ENCODE measurements around the gene ZBTB32.

ZBTB32 gene

DNA sequence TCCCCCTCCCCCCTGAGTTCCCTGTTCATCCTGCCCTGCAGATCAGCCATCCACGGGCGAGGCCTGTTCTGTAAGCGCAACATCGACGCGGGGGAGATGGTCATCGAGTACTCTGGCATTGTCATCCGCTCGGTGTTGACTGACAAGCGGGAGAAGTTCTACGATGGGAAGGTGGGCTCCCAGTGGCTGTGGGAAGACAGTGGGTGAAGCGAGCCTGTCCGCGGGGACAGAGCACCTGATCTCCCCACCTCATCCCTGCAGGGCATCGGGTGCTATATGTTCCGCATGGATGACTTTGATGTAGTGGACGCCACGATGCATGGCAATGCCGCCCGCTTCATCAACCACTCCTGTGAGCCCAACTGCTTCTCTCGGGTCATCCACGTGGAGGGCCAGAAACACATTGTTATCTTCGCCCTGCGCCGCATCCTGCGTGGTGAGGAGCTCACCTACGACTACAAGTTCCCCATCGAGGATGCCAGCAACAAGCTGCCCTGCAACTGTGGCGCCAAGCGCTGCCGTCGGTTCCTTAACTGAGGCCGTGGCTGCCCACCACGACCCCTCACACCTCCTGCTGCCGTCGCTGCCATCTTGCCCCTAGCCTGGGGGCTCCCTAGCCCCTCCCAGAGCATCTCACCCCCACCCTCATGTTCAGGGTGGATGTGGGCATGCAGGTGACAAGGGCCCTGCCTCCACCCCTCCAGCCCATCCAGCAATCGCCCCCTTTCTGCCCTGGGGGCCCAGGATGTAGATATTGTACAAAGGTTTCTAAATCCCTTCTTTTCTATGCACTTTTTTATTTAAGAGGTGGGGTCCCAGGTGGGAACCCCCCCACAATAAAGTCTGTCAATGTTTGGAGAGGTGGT lies 33.9 kb downstream of the ZBTB32 start:
- no peak for DNase-seq

DNA sequence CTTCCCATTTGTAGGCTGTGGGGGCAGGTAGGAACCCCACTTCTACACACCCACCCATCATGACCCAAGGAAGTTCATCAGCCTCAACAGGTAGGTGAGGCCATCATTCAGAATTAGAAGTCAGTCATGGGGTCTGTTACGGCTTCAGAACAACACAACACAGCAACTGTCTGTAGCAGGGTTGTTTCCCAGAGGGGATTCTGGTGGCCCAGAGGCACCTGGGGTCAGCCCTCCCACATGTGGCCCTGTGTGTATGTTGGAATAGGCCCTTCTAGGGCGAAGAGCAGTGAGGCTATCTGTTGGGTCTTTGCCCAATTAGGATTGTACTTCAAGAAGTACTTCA lies 34.5 kb downstream of the ZBTB32 start:
- DNase-seq: no peak

DNA sequence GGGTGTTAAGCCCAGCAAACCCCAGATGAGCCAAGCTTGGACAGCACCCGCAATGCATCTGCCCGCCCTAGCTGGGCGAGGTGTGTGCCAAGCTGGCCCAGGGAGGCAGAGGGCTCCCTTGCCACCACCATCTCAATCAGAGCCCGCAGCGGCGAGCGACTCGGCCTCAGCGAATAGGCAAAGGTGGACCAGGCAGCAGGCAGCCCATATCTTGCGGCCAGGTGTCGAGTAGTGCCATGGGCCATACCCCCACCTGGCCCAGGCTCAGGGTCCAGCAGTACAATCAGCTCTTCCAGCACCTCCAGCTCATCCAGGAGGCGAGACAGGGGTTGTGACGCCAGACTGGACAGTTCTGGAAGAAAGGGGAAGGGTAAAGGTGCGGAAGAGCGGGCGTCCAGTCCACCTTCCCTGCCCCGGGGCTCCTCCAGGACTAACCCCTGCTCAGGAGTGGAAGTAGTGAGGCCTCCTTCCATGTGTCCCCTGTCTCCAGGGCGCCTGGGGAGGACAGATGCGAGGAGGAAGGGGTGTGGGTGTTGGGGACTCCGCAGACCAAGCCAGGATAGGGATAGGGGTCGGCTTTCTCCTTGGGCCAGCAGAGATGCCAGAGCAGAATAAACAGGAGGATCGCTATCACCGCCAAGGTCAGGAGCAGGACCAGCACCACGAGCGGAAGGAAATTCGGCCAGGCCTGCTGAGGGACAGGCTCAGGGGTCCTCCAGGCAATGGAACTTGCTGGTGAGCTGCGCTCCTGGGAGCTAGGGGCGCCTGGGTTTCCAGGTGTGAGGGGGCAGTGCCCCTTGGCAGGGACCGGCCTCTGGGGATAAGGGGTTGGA lies 35.1 kb downstream of the ZBTB32 start:
- no peak for DNase-seq

DNA sequence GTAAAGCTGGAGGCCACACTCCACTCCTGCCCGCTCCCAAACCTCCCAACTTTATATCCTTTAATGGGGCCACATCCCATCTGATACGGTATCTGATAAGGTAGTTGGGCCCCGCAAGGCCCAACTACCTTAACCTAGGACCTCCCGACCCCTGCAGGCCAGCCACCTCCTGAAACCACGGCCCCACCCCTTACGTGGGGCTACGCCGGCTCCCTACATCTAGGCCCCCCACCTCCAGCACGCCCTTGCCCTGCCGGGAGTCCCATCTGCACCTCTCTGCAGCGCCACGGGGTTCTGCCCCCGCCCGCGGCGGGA lies 35.7 kb downstream of the ZBTB32 start:
- DNase-seq: no peak

DNA sequence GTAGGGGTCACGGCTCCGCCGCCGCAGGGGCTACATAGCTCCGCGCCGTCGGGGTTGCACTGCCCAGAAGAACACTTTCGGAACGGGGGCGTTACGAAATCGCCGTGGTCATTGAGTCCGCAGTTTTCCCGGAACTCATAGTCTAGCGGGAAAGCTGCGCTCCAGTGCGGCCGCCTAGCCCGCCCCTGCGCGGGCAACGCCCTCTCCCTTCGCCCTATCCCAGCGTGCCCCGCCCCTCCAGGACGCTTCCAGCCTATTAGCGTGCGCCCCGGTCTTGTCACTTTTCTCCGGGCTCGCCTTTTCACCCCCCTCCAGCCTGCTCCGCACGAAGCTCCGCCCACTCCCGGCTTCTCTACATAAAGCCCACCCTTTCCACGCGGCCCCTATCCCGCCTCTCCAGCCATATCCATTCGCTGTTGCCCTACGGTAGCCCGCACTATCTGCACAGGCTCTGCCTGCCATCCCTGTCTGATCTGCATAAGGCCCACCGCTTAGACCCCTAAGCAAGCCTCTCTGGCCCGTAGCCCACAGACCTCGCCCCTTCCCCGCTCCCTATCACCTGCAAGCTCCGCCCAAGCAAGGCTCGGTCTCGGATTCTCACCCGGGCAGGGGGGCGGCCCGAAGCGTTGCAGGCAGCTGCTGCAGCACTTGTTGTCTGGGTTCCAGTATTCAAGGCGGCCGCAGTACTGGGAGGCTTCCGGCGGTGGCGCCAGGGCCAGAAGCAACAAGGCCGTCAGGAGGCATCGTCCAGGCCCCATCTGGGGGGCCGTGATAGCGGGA lies 36.3 kb downstream of the ZBTB32 start:
- peak; percentile 99 for DNase-seq

DNA sequence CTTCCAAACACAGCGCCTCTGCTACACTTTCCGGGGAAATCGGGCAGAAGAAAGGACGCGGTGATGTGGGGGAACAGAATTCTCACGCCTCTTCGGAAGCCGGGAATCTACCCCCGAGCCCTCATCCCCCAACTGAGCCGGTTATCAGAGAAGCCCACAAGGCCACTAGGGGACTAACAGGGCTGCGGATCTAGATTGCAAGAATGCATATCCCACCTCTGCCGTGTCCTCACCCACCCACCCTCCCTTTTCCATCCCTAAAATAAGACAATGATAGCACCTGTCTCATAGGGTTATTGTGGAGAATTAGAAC lies 36.8 kb downstream of the ZBTB32 start:
- no peak for DNase-seq

DNA sequence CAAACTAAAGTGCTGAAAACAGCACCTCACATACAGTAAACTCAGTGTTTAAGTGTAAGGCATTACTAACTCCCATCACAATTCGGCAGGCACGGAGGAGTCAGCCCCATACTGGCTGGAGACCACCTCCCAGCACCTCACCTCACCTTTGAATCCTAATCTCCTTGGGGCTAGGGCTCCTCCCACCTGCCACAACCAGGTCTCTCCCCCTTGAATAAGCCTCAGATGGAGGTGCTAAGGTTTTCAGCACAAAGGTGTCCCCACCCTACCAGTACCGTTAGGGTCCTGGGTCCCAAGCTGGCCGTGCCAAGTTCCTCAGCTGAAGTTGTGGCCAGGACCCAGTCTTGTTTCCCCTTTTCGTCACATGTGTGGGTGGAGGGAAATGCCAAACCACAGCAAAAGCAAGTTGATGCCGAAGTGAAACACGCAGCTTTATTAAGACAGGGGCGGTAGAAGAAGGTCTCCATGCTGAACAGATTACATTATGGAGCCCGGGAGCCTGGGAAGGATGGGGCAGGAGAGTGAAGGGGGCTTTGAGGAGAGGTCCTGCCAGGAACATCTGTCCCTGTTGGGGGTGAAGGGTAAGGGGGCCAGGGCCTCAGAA lies 37.9 kb downstream of the ZBTB32 start, which contains the start of gene IGFLR1:
Gene IGFLR1, minus strand, starts transcription at position 332 of the 604 bp plus-strand sequence. CDS start 1,272 bp downstream, outside the sequence.
- DNase-seq: no peak

DNA sequence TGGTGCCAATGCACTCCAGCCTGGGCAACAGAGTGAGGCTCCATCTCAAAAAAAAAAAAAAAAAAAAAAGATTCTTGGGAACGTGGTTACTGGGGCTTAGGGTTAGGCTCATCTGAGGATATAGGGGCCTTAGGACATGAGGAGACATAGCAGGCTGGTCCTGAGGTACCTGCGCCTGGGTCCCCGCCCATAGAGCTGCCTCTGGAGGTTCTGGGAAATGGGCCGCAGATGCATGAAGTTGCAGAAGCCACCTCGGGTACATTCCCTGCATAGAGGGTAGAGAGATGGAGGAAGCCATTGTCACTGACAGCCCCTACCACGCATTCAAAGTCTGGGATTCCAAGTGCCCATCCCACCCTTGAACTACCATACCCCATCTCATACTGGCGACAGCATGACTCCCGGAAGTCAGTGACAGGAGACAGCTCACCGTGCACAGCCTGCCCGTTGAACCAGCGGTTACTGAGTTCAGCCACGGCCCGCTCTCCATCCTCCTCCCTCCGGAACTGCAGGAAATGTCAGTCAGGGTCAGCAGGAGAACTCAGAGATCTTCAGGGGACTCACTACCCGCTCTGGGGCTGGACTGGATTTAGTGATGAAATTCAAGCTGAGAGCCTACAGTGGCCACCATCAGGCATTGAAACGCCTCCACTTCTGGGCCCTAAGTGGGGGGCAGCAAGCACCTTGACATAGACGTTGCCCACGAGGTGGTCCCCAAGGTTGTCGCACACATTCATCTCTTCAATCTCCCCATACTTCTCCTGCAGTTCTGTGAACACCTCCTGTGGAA lies 39.5 kb downstream of the ZBTB32 start:
- no peak for DNase-seq

DNA sequence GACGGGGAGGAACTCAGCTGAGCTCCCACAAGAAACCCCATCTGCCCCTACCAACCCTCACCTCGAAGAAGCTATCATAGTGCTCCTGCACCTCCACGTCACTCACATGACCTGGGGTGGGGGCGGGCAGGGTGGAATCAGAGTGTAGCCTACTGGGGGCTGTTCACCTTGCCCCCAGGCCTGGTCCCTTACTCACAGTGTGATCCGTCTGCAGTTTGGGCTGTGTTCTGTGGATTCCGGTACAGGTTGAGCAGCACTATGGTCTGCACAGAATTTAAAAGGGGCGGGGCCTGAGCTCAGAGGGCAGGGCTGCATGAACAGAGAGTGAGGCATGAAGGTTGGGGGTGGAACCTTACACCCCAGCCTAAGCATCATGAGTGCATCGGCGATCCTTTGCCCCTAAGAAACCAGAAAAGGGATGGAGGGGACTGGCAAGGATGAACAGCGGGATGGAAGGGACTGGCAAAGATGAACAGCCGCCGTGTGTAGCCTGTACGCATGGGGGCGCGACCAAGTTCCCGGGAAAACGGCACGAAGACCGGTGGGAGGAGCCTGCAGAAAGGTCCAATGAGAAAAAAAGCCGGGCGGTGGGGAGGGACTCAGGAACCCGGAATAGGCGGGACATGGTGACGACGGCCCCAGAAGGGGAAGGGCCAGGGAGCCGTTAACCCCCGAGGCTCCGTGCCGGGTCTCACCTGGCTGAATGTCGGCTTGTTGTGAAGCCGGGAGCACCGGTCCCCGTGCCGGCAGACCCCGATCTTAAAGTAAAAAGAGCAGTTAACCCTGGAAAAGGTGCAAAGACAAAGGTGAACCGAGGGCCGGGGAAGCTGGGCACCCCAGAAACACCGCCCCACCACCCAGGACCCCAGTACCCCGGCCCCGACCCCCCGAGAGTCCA lies 40.3 kb downstream of the ZBTB32 start:
- DNase-seq: peak; percentile 97 to 98

DNA sequence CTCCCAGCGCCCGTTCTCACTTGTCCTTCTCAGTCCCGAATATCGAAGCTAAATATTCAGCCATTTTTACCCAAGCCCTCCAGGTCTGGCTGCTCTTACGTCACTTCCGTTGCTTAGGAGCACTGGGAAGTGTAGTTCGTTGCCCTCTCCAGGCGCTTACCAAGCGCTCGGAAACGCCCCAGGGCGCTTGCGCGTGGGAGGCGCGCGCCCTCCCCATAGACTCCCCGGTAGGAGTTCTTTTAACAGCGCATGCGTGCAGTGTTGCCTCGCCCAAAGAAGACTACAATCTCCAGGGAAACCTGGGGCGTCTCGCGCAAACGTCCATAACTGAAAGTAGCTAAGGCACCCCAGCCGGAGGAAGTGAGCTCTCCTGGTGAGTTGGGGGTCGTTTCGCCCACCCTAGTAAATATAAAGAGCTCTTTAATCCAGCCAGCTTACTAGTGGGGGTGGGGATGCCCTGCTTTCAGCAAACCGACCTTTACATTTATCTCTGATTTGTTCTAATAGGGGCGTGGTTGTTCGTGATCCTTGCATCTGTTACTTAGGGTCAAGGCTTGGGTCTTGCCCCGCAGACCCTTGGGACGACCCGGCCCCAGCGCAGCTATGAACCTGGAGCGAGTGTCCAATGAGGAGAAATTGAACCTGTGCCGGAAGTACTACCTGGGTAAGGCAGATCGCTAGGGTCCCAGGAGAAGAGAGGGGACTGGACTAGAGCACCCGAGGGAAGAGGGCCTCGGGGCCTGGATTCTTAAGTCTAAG lies 41.1 kb downstream of the ZBTB32 start, which contains the start of the genes PSENEN and U2AF1L4:
Gene PSENEN, plus strand, starts transcription at position 324 of the 759 bp plus-strand sequence. Its CDS starts 280 bp downstream, at position 604.
Gene U2AF1L4, minus strand, starts transcription at position 91 of the 759 bp plus-strand sequence. Its CDS starts 27 bp downstream, at position 64.
- peak; percentile 99 to 100 for DNase-seq

DNA sequence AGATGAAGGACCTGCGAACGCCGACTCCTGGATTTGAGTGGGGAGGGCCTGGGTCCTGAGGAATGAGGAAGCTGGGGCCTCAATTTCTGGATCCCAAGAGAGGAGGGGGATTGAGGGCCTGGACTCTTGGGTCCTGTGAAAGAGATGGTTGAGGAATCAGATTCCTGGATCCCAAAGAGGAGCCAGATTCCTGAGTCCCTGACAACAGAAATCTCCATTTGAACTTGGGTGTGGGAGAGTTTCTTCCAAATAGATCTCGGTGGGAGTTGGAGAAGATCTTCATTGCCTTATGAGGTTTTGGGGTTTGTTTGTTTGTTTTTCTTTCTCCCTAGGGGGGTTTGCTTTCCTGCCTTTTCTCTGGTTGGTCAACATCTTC lies 41.7 kb downstream of the ZBTB32 start:
- no peak for DNase-seq

DNA sequence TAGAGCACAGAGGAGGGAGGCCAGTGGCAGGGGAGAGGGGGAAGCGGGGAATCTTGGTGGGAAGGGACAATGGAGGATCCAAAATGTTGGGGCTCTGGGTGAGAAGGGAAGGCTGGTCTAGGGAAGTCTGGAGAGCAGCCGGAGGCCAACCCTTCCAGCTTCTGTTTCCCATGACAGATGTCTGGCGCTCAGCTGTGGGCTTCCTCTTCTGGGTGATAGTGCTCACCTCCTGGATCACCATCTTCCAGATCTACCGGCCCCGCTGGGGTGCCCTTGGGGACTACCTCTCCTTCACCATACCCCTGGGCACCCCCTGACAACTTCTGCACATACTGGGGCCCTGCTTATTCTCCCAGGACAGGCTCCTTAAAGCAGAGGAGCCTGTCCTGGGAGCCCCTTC lies 42.2 kb downstream of the ZBTB32 start:
- no peak for DNase-seq

DNA sequence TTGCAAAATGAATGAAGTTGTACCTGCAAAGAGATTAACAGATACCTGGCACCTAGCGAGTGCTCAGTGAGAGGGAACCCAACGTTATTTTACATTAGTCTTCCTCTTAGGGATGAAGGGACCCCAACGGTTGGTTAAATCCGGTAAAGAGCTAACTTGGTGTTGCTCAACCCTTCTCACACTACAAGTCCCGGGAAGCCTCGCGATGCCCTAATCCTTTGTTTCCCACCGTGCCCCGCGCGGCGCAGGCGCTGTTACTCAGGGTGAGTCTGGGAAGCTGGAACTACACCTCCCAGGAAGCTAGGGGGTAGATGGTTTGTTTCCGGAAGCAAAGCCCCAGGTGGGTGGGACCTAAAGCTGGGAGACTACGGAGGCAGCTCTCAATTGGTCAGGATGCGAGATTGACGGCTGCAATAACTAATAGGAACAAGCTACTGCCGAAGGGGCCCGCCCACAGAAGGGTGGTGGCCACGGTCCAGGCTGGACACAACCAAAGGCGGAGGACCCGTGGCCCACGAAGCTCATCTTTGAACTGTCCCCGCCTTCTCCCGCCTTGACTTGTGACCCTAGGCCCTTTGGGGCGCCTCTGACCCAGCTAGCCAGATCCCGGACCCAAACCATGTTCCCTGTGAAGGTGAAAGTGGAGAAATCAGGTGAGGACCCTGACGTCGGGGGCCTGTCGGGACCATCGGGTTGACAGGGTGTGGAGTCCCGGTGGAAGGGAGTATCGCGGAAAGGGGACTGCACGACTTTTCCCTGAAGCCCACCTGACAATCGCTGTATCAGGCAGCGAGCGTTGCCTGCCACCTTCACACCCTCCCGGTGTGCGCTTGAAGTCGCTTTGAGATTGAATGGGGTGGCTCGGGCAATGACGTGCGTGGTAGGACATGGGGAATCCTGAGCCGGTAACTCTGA lies 44.0 kb downstream of the ZBTB32 start, which contains the start of gene LIN37:
Gene LIN37, plus strand, starts transcription at position 471 of the 915 bp plus-strand sequence. Its CDS starts 149 bp downstream, at position 620.
- DNase-seq: peak; percentile 100

DNA sequence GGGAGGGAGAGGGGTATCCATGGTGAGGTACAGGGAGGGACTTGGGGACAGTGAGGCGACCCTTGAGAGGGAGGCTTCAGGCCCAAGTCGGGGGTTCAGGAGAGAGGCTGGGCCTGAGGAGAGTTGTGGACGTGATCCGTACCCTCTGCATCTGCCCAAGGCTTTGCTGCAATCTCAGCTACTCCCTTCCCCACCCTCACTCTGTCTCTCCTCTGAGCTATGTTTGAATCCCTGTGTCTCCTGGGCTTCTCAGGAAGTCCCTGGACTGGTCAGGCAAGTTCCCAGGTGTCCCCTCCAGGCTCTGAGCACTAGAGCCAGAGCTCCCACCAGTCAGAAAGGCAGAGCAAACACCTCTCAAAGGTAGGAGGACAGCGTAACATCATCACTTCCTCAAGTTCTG lies 45.8 kb downstream of the ZBTB32 start:
- no peak for DNase-seq

DNA sequence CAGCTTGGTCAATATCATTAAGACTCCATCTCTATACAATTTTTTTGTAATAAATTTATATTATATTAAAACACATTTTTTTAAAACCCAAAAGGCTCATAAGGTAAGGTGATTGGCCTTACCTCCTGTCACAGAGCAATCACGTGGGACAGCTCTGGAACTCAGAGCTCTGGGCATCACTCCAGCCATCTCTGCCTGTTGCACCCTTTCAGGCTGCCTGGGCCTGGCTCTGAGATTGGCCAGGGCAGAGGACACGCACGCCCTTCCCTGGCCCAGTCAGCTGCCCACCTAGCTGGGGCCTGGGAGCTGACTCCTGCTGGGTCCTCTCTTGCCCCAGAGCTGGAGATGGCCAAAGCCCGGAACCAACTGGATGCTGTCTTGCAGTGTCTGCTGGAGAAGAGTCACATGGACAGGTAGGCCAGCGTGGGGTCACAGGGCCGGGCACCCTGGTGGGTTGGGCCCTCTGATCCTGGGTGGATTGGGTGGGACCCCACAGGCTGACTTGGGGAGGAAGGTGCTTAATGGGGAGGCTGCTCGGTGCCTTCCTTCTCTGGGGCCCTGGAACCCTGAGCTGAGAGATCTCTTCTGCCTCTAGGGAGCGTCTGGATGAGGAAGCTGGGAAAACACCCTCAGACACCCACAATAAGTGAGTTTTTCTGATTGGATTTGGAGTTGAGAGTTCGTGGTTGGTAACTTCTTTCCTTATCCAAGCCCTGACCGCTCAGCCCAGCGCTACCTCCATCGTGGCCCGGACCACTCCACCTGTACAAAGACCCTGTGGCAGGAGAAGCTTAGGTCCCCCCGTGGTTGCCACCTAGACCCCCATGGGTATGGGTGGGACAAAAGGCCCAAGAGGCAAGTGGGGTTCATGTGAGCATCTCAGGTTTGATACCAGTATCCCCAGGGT lies 47.7 kb downstream of the ZBTB32 start:
- no peak for DNase-seq

DNA sequence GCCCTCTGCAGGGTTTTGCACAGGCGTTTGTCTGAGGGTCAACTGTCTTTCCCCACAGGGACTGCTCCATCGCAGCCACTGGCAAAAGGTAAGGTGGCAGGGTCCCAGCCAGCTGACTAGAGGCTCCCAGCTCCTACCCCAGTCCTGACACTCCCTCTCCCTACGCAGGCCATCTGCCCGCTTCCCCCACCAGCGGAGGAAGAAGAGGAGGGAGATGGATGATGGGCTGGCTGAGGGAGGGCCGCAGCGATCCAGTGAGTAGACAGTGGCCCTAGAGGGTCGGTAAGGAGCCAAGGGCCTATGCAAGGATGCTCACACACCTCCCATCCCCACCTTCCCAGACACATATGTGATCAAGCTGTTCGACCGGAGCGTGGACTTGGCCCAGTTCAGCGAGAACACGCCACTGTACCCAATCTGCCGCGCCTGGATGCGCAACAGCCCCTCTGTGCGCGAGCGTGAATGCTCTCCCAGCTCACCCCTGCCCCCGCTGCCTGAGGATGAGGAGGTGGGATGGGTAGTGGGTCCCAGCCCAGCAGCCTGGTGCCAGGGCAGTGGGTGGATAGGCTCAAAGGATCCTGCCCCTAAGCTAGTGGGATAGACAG lies 48.5 kb downstream of the ZBTB32 start:
- no peak for DNase-seq

DNA sequence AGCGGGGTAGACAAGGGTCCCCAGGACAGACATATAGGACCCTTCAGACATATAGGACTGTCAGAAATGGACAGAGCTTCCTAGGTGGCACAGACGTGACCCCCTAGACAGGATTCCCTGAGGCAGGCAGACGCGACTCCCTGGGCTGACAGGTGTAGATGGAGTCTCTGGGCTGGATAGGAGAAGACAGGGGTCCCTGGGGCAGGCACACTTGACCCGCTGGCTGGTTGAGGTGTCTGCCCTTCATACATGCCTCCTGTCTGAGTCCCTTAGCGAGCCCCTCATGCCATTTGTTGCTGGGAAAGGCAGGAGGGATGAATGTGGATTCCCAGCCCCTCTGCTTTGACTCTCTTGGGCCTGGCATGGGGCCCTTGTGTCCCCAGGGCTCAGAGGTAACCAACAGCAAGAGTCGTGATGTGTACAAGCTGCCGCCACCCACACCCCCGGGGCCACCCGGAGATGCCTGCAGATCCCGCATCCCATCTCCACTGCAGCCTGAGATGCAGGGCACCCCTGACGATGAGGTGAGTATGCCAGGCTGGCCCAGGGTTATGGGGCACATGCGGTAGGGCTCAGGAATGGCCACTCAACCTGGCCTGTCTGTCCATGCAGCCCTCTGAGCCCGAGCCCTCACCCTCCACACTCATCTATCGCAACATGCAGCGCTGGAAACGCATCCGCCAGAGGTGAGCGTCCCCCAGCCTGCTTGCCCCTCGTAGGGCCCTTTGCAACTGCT lies 49.4 kb downstream of the ZBTB32 start:
- DNase-seq: no peak
